NOMO-1 (cell line): ENCODE data around the gene HIPK4.
"Not testable (repeated sequence)": the region's sequence is repeated elsewhere in the genome, so short reads cannot be mapped to it uniquely, and the experiment has no call there.

Source experiments
- DNase-seq, 2 experiments: peaks; one replicate each; lab custom pipeline; 2025; ENCODE audit not compliant: unreplicated experiment in 2 of 2; lab: John Stamatoyannopoulos, UW

Gene HIPK4

DNA sequence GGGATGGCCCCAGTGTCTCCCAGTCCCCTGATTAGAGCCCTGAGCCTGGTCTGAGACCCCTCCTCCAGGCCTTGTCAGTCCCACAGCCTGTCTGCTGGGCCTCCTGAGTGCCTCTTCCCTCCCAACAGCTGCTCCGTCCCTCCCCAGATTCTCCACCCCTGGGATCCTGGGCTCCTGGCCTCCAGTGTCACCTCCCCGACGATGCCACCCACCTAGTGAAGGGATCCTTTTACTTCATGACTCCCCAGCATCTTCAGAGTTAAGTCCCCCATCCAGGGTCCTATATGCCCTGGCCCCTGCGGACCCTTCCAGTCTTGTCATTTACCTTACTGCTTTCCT lies 27.6 kb upstream of the HIPK4 start:
- no peak for DNase-seq

DNA sequence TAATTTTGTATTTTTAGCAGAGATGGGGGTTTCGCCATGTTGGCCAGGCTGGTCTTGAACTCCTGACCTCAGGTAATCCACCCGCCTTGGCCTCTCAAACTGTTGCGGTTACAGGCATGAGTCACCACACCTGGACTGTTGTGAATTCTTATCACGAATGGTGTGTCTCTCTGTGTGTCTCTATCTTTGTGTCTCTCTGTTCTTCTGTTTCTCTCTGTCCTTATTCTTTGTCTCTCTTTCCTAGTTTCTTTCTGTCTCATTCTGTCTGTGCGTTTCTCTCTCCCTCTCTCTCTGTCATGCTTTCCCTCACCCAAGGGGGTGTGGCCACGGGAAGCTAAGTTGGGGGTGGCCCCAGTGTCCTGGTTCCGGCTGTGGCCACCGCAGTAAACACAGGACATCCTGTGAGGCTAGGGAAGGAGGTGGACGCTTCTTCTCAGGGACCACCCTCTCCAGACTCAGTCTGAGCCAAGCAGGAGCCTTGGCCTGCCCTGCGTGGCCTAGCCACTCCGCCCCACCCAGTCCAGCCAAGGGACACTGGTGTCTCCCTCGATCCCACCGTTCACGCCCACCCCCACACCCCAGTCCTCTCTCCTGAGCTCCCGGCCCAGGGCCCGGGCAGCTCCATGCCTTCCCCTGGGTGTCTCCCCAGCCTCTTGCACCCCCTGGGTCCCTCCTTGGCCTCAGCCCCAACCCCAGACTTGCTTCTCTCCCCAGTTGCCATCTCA lies 27.1 kb upstream of the HIPK4 start:
- peak in 1 of 2 experiments; percentile 30 for DNase-seq

DNA sequence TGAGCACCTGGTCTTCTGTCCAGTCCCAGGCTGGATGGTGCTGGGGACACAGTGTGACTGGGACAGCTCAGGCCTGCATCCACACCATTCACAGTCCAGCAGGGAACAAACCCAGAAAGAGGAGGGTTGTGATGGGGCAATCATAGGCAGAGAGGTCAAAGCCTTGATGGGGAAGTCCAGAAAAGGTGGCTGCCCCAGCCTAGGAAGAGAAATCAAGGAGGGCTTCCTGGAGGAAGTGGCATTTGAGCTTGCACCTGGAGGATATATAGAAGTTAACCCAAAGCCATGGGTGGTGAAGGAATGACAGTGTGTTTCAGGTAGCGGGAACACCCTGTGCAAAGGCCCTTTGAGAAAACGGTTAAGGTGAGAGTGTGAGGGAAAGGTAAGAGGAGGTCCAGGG lies 25.8 kb upstream of the HIPK4 start:
- DNase-seq: no peak

DNA sequence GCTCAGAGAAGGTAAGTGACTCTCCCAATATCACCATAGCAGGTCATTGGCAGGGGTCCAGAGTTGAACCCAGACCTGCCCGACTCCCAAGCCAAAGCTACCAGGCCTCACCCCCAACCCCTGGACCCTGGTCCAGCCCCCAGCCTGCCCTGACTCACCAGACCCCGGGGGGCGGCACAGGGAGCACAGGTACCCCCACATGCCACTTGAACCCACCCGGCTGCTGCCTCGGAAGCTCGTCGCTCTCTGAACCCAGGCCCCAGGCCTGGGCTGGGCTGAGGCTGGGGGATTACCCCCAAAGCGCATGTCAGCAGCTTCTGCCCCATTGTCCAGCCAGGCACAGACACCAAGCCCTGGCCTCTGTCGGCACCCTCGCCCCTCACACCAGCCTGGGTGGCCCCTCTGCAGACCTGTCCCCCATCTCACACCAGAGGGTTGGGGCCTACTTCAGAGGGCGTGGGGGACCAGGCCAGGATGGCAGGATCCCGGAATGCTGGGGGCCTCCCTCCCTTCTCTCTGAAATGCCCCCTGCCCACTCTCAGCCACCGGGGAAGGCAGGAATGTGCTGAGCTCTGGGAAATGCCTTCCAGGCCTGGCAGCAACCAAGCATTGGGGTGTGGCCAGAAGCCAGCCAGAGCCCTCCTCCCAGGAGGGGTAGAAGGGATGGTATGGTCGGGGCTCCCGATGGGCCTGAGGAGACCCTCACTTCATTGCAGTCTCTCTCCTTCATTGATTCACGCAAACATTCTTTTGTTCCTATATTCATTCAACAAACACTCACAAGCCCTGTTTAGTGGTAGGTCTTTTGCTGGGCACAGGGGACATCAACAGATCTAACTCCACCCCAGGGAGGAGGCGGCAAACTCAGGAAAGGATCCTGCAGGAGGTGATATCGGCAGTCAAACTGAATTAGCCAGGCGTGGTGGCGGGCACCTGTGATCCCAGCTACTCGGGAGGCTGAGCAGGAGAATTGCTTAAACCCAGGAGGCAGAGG lies 24.9 kb upstream of the HIPK4 start:
- no peak for DNase-seq

DNA sequence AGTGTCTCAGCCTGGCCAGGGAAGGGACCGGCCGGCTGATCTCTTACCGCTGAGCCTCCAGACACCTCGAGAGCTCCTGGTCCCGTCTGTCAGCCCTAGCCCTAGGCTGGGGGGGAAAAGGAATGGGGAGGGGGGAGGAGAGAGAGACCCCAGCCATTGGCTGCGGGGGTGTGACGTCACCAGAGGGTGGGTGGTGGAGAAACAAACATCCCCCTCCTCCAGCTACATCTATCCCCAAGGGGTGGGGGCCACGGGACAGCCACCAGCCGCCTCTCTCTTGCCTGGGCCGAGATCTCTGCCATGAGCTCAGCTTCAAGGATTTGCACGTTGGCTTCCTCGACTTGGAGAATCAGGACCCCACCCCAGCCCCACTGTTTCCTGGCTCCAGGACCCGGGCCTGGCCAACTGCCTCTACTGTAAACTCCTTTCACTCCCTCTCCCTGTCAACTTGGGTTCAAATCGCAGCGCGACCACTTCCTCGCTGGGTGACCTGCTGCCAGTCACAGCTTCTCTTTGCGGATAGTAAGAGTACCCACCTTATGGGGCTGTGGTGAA lies 23.4 kb upstream of the HIPK4 start, which contains the start of gene PRX:
Gene PRX (minus strand): TSS at position 88 of the 555 bp plus-strand sequence. CDS start 5,446 bp downstream, outside the sequence.
- DNase-seq: no peak

DNA sequence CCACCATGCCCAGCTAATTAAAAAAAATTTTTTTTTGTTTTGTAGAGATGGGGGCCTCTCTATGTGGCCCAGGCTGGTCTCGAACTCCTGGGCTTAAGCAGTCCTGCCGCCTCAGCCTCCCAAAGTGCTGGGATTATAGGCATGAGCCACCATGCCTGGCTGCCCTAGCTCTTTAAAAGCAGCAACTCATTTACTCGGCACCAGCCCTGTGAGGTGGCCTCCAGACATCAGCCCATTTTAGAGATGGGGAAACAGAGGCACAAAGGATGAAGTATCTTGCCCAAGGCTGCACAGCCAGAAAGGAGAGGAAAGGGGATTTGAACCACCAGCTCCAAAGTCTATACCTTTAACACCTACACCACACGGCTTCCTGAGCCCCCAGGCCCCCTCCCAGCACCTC lies 22.9 kb upstream of the HIPK4 start:
- no peak for DNase-seq

DNA sequence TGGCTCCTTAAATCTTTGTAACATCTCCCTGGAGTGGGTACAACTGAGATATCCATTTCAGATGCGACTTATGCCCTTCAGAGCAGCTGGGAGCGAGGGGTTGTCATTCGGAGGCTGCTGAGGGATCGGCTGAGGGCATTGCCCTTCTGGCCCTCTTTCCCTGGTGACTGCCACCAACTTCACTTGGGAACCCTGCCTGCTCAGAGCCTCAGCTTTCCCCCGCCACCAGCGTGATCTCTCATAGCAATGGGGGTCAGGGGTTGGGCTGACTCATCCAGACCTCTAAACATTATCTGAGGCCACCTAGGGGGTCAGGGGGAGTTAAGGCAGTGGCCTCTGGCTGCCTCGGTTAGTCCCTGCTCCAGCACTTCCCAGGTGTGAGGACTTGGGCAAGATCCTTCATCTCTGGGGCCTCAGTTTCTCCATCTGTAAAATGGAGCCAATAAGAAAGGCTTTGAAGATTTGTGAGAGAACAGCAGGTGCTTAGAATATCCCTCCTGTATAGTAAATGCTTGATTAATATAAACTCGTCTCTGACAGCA lies 22.0 kb upstream of the HIPK4 start:
- DNase-seq: no peak

DNA sequence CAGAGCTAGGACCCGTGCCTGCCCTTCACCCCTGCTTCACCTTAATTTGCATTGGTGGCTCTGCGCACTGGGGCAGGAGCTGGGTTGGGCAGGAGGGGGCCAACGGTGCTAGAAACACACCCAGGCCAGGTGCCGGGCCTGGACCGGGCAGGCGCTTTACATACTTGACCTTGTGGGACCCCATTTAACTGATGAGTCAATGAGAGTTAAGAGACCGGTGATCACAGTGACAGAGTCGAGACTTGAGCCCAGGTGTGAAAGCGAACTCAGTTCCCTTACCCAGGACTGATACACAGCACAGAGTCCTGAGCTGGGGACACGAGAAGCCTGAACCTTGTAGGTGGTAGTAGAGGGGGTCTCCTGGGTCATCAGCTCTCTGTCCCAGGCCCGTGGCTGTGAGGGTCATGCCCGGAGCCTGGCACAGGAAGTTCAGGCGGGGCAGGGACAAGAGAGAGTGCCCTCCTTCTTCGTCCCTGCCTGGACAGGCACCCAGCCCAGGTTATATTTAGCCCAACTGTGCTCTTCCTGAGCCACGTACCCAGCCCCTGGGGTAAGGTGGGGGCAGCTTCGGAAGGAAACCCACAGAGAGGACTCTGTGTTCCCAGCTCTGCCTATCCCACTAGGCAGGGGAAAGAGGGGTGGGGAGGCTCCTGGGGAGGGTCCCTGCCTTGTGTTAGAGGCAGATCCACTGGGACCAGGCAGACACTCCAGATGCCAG lies 21.3 kb upstream of the HIPK4 start:
- no peak for DNase-seq

DNA sequence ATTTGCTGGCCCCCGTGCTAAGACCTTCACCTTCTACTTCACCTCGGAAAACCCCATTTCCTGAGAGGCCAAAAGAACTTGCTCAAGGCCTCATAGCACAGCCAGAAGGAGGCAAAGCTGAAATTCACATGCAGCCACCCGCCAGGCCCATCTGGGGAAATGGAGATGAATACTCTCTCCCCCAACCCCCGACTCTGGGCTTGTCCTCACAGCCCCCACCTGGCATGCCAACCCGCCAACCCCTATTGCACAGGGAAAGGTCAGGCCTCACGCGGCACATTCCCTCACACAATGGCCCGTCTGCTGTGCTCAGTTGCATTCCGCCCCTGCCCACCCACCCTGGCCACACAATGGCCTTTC lies 20.0 kb upstream of the HIPK4 start:
- no peak for DNase-seq

DNA sequence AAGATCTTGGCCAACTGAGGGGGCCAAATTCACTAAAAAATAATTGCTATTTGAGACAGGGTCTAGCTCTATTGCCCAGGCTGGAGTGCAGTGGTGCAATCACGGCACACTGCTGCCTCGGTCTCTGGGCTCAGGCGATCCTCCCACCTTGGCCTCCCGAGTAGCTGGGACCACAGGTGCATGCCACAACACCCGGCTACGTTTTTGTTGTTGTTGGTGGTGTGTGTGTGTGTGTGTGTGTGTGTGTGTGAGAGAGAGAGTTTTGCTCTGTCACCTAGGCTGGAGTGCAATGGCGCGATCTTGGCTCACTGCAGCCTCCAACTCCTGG lies 18.6 kb upstream of the HIPK4 start:
- not testable (repeated sequence) for DNase-seq

DNA sequence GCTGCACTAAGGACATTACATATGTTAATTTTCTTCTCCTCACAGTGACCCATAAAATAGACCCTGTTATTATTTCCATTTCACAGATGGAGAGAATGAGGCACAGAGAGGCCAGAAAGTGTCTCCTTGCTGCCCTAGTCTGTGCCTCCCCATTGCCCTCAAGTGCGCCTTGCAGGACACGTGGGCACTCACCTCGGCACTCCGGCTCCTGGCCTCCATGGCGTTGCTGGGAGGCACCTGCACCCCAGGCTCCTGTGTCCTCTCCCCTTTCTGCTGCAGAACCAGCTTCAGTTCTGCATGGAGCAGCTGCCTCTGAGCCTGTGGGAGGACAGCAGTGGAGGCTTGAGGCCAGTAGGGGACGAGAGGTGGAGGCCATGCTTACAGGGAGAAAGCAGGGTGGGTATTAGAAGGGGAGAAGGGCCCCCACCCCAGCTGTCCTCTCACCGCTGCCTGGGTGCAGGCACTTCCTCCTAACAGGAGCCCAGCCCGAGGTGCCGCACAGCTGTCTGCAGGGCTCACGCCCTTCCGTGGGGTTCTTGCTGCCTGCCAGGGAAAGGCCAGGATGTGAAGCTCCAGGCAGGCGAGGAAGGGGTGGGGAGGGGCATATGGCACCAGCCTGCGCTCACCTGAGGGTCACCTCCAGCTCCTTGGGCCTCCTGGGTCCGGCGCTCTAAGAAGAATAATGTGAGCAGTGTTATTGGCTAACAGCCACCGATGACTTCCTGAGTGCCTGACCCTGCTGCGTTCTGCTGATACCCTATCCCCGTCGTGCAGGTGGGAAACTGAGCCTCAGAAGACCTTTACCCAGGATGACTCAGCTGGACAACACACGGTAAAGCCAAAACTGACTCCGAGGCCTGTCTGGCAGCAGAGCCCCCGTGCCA lies 18.0 kb upstream of the HIPK4 start:
- no peak for DNase-seq

DNA sequence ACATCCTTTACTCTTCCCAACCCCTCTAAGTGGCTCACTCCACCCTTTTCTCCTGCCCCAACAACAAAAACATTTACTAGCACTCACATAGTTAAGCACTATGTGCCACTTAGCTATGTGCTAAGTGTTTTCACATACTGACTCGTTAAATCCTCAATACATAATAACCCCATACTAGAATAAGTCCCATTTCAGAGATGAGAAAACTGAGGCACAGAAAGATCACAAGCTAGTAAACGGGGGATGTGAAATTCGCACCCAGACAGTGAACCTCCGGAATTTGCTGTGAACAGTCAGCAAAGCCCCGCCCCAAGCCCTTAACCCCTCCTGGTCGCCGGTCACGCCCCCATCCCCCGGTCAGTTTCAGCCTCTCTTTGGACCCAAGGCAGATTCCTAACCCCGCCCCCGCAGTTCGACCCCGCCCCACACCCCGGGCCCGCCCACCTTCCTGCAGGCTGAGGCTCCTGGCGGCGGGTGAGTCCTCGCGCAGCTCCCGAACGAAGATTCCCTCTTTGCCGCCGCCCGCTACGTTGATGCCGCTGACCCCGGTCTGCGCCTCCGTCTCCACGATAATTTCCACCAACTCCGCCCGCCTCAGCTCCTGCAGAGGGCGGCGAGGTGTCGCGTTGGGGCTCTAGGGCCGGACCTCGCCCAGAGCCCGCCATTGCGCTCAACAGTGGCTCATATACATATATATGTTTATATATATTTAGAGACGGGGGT lies 13.4 kb upstream of the HIPK4 start:
- DNase-seq: peak; percentile 68 to 84

DNA sequence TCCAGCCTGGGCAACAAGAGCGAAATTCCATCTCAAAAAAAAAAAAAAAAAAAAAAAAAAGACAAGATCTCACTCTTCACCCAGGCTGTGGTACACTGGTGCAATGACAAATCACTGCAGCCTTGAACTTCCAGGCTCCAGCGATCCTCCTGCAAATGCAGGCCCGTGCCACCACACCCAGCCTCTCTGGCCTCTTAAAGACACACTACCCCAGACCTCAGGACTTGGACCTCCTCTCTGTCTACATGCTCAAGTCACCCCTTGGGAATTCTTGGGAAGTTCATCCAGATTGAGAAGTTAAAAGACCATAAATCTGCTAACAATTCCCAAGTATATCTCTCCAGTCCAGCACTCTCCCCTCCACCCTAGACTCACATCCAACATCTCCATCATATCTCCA lies 10.6 kb upstream of the HIPK4 start:
- no peak for DNase-seq

DNA sequence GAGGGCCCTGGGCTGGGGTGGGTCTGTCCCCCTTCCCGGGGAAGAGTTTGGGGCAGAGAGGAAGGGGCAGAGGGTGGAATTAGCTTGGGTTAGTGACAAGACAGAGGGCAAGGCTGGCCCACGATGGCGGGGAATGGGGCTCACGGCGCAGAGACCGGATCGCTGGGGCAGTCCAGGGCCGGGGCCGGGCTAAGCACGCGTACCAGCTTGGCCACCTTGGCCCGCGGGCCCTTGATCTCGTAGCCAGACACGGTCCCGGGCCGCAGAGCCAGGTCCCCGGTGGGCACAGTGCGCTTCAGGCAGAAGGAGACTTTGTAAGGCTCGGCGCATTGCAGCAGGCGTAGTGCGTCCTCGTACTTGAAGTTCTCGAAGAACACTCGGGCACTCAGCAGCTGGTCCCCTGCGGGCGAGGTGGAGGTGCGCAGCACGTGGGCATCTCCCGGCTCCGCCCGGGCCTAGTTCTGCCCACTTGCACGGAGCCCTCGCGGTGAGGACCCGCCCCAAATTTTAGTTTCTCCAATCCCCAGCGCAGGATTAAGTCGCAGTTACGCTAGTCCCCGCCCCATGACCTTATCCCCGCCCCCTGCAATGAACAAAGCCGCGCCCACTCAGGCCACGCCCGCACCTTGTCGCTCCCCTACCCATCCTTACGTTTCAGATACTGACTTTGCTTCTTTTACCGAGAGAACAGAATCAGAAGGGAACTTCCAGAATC lies 8.6 kb upstream of the HIPK4 start:
- no peak for DNase-seq

DNA sequence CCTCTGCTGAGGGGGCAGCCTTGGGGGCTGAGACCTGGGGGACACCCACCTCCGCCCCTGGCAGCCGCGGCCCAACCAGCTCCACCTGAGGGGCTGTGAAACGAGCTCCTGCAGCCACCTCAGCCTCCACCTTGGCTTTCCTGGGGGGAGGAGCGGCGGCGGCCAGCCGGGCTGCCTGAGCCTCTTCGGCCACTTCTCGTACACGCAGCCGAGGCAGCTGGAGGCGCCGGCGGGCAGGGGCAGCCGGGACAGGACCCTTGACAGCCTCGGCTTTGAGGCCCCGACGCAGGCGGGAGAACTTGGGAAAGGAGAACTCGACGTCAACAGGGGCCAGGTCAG lies 7.6 kb upstream of the HIPK4 start:
- DNase-seq: no peak

DNA sequence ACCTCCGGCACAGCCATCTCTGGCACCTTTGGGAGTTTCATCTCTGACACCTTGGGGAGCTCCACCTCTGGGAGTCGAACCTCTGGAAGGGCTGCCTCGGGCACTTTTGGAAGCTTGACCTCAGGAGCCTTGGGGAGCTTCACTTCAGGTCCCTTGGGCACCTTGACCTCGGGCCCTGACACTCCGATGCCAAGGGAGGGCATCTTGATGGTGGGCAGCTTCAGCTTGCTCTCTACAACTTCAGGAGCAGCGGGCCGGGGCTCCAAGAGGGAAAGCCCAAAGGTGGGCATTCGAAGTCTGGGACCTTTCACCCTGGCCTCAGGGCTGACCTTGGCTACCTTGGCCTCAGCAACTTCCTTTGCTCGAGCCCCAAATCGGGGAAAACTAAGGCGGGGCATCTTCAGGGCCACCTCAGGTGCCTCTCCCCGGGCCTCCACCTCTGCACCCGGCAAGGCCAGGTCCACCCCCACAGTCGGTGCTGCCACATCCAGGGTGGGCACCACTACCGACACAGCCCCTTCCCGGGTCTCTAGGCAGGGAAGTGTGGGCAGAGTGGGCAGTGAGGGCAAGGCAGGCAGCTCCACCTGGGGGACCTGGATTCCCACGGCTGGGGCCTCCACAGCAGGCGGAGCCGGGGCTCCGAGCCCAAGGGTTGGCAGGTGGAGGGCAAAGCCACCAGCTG lies 7.0 kb upstream of the HIPK4 start:
- no peak for DNase-seq

DNA sequence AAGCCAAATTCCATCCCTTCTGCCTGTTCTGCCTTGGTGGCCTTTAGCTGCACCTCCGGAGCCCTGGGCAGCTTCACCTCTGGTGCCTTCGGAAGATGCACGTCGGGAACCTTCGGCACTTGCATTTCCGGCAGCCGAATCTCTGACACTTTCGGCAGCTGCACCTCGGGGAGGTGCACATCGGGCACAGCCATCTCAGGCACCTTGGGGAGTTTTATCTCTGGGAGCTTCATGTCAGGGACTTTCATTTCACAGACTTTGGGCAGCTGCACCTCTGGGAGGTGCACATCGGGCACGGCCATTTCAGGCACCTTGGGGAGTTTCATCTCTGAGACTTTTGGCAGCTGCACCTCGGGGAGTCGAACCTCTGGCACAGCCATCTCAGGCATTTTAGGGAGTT lies 6.0 kb upstream of the HIPK4 start:
- DNase-seq: no peak

DNA sequence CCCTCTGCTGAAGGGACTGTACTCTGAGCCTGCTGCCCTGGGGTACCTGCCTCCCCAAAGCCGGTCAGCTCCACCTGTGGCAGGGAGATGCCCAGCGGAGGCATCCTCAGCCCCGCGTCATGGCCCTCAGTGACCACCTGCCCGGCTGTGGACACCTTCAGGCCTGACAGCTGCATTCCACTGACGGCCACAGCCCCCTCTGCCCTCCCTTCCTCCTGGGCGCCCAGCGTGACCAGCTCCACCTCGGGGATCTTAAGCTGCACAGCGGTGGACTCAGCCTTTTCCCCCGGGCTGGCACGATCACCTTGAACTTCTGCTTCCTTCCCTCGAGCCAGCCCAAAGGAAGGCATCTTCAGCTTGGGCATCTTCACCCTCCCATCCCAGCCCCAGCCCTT lies 4.8 kb upstream of the HIPK4 start:
- no peak for DNase-seq
